LNCAP (cell line): ENCODE results near the gene RPS24.

Experiments
- TF ChIP-seq, protein P1 (sequence below): fragments of 450-650 bp; IDR thresholded peaks from 2 replicates; pipeline ENCODE4 v1.5.1; 2017; ENCODE audit warnings: mild to moderate bottlenecking

Gene RPS24

DNA sequence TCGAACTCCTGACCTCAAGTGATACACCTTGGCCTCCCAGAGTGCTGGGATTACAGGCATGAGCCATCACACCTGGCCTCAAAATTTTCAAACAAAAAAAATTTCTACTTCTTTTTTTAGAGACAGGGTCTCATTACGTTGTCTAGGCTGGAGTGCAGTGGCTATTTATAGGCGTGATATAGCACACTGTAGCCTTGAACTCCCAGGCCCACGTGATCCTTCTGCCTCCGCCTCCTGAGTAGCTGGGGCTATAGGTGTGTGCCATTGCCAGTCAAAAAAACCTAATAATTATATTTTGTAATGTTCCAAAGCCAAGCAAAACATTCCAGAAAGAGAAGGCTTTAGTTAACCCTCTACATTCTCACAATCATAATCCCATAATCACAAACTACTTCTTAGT is 18.1 kb upstream of the RPS24 start:
- TF ChIP-seq, protein P1, sequence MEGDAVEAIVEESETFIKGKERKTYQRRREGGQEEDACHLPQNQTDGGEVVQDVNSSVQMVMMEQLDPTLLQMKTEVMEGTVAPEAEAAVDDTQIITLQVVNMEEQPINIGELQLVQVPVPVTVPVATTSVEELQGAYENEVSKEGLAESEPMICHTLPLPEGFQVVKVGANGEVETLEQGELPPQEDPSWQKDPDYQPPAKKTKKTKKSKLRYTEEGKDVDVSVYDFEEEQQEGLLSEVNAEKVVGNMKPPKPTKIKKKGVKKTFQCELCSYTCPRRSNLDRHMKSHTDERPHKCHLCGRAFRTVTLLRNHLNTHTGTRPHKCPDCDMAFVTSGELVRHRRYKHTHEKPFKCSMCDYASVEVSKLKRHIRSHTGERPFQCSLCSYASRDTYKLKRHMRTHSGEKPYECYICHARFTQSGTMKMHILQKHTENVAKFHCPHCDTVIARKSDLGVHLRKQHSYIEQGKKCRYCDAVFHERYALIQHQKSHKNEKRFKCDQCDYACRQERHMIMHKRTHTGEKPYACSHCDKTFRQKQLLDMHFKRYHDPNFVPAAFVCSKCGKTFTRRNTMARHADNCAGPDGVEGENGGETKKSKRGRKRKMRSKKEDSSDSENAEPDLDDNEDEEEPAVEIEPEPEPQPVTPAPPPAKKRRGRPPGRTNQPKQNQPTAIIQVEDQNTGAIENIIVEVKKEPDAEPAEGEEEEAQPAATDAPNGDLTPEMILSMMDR = no peak

- TF ChIP-seq, protein P1 = no peak
These were observed 15.8 kb upstream of the RPS24 start for GRCh38 chr10:78017856-78018255.

- TF ChIP-seq, protein P1 = no peak
These were observed 14.4 kb upstream of the RPS24 start for GRCh38 chr10:78019264-78019663.

DNA sequence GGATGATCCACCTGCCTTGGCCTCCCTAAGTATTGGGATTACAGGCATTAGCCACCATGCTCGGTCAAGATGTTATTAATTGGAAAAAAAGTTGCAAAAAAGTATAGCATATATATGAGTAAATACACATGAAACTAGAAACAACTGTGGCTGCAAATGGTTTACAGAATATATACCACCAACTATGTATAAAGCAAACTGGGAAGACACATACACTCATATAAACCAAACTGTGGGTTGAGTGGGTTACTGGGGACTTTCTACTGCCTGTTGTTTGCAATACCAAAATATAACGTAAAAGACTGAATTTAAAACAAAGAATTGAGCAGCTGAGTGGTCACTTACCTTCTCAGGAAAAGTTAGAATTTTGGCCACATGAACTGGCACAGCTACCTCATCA is 12.5 kb upstream of the RPS24 start:
- TF ChIP-seq, protein P1 = no peak

DNA sequence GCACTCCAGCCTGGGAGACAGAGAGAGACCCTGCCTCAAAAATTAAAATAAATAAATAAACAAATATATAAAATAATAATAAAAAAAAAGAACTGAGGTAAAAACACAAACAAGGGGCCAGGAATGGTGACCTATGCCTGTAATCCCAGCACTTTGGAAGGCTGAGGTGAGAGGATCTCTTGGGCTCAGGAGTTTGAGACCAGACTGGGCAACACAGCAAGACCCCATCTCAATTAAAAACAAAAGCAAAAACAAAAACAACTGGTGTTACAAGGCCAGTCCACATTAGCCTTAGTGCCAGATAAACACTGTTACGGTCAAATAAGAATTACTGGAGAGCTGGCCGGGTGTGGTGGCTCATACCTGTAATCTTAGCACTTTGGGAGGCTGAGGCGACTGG is 9.9 kb upstream of the RPS24 start:
- TF ChIP-seq, protein P1 = no peak

DNA sequence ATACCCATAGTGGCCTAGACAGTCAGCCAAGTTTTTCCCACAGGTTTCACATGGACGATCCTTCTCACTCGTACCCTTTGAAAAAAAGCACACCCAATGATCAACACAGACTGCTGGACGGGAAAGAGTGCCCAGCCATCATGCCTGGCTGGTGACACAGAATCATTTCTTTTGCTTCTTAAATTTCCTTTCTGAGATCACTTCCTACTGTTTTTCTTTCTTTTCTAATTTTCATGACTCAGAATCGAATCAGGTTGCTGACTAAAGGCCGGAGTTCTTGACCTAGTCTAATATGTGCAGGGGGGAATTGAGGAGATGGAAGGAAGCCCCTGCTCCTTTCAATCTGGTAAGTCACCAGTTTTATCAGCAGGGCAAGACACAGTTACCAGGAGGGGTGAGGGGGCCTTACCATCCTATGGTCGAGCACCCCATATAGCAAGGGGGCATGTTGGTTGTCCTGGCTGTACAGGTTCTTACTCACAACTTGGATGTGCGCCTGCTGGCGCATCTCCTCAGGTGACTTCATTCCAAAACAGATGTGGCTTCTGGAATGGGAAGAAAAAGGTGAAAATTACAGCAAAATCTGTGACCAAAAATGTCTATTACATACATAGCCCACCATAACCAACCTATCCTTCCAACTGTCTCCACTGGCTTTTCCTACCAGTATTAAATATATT is 7.8 kb upstream of the RPS24 start:
- TF ChIP-seq, protein P1 = no peak

- TF ChIP-seq, protein P1 = no peak
These were observed 5.0 kb upstream of the RPS24 start for GRCh38 chr10:78028438-78029268.
